Upper lobe of left lung (tissue), 4 donors: ENCODE measurements around the gene PCK2.

ENCODE experiments used
- CTCF ChIP-seq, 6 experiments: fragments of 450-650 bp in 4 of 6; fragments of 200-600 bp in 2 of 6; sonication (generic) in 2 of 6; IDR thresholded peaks; one replicate each; pipeline ENCODE4 v1.5.1; 2016 to 2019; ENCODE audit warnings: antibody characterized with exemption in 6 of 6
- POLR2A ChIP-seq, 4 donors: fragments of 450-650 bp; IDR thresholded peaks; one replicate each; pipeline ENCODE4 v1.5.1; 2016 to 2017; ENCODE audit warnings: antibody characterized with exemption in 4 of 4, mild to moderate bottlenecking in 2 of 4
- POLR2AphosphoS5 ChIP-seq, 2 donors: sonication (generic); formaldehyde crosslinking; IDR thresholded peaks; one replicate each; pipeline ENCODE4 v1.5.1; 2017; ENCODE audit warnings: antibody characterized with exemption in 2 of 2

- TF ChIP-seq CTCF (IDR thresholded peaks at IDR 0.05) (peak in 2 of 6 experiments; percentile 42 to 58), POLR2A (IDR thresholded peaks at IDR 0.05) (peak in 3 of 4 donors; percentile 50 to 88 (median 69)), POLR2AphosphoS5 (IDR thresholded peaks at IDR 0.05) (peak; percentile 45 to 63)
Observed at GRCh38 chr14:24093901-24094840, at the start of gene PCK2.
